NCI-H2081 treated with DMSO at 0.1 percent for 48 hours (cell line): ENCODE results near the gene PRDM2.

Experiments
- DNase-seq: peaks from one replicate; lab custom pipeline; 2025; lab: John Stamatoyannopoulos, UW

Gene PRDM2

GRCh38 chr1:13790290-13791030 lies 90.5 kb downstream of the PRDM2 start:
- DNase-seq = no peak

DNA sequence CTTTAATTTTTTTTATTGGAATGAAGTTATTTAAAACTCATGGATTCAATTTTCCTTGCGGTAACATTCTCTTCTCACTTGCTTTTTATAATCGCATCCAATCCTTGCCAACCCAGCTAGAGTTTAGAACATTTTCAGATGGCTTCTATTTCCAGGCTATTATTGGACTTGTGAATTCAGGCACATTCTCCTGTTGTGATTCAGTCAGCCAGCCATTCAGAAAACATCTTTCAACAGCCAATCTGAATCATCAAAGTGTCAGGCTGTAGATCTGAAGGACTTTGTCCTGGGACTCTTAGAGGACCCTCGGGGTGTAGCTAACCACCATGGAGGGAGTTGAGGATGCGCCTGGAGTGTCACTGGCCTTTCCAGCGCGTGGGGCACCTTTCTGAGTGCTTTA lies 92.4 kb downstream of the PRDM2 start:
- DNase-seq = no peak

- DNase-seq = no peak
Observed at GRCh38 chr1:13793088-13793730, 93.2 kb downstream of the PRDM2 start.

DNA sequence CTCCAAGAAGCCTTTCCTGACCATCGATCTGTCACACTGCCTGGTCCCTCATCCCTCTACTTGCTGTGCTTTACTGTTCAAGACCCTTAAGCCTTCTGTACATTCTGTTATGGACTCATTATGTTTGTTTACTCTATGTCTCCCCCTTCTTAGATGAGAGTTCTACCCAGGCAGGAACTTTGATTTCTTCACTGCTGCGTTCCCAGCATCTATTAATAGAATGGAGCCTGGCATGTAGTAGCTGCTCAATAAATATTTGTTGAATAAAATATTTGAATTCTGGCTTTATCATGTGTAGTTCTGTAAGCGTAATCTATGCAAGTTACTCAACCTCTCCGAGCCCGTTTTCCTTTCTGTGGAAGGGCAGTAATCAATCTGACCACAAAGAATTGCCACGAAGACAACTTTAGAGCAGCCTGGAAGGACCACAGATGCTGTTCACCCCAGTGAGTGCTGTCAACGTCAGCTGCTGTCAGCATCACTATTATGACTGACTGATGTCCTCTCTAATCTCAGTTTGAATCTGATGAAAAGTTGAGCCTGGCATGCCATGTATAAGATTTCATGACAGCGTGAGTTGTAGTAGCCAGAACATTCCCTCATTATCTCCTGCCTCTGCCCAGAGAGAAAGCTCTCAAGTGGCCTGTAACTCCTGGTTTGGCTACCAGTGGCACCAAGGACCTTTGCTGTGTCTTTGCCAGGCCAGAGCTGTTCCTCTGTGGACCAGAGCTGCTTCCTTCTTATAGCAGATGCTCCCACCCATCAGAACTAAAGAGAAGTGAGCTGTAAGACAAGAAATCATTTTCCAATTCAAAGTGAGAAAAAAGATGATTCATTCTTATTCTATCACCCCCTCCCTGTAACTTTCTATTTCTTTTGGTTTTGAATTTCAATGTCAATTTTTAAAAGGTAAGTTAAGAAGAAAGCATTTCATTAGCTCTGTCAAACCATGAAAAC lies 94.5 kb downstream of the PRDM2 start:
- DNase-seq = no peak

GRCh38 chr1:13797397-13797796 lies 97.4 kb downstream of the PRDM2 start:
- DNase-seq = peak; percentile 5

DNA sequence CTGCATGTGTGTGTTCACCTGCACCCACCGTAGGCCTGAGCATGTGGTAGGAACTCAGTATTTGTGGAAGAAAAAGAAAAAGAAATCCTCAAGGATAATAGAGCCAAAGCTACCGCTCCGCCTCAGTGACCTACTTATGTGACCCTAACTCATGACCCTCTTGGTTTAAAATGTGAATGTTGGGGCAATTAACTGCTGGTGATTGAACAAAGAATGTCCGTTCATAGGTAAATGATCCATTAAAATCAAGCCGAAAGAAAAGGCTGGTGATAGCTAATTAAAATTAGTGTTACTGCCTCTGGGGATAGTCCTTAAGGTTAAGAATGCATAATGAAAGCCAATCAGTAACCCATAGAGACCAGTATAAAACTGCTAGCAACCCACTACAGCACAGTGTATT lies 98.1 kb downstream of the PRDM2 start:
- no peak for DNase-seq

GRCh38 chr1:13799502-13800283 lies 99.7 kb downstream of the PRDM2 start:
- no peak for DNase-seq

- no peak for DNase-seq
Observed at GRCh38 chr1:13801232-13801631, 101.2 kb downstream of the PRDM2 start.

GRCh38 chr1:13801655-13802486 lies 101.9 kb downstream of the PRDM2 start:
- DNase-seq = no peak

DNA sequence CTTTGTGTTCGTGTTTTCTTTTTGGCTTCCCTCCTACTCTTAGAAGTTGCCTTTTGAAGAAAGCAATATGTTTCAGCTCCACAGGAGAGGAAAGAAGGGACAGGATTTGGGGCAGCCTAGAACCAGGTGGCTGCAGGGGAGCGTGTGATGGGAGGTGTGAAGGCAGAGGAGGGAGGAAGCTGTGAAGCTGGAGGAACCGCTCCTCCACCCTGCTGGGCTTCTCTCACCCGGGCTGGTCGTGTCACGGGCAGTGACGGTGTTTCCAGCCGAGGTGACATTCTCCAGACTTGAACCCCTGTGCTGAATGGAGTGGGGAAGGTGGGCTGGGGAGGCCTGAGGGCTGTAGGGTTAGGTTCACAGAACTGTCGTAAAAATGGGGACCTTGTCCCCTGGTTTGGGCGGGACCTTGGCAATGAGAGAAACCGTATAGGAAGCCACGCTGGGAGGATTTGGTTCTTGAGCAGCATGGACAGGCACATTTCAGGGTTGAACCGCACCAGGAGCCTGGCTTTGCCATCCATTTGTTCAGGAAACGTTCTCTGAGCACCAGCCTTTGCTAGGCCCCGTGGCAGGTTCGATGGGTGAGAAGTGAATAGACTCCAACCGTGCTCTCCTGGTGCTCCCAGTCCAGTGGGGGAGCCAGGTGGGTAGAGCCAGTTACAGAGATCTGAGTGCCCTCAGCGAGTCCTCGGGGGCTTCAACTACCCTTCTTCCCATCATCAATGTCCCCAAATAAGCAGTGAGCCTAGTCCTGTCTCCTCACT lies 103.0 kb downstream of the PRDM2 start:
- DNase-seq = no peak

- no peak for DNase-seq
Observed at GRCh38 chr1:13803546-13804239, 103.7 kb downstream of the PRDM2 start.

GRCh38 chr1:13804240-13804633 lies 104.2 kb downstream of the PRDM2 start:
- no peak for DNase-seq

- DNase-seq = no peak
Observed at GRCh38 chr1:13805431-13805830, 105.4 kb downstream of the PRDM2 start.

DNA sequence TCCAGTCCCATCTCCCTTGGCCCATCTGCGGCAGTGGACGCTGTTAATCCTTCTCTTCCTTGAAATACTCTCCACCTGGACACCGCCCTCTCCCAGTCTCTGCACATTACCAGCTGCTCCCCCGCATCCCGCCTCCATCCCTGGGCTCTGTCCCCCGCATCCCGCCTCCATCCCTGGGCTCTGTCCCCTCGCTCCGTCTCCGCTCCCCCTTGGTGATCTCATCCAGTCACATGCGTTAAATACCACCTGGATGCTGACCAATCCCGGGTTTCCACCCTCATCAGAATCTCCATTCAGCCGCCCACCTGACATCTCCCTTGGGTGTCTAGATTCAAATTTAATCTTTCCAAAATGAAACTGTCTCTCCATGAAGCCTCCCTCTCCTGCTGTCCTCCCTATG lies 106.1 kb downstream of the PRDM2 start:
- DNase-seq = no peak

- DNase-seq = no peak
Observed at GRCh38 chr1:13807209-13807608, 107.2 kb downstream of the PRDM2 start.

- no peak for DNase-seq
Observed at GRCh38 chr1:13808729-13809131, 108.7 kb downstream of the PRDM2 start.

DNA sequence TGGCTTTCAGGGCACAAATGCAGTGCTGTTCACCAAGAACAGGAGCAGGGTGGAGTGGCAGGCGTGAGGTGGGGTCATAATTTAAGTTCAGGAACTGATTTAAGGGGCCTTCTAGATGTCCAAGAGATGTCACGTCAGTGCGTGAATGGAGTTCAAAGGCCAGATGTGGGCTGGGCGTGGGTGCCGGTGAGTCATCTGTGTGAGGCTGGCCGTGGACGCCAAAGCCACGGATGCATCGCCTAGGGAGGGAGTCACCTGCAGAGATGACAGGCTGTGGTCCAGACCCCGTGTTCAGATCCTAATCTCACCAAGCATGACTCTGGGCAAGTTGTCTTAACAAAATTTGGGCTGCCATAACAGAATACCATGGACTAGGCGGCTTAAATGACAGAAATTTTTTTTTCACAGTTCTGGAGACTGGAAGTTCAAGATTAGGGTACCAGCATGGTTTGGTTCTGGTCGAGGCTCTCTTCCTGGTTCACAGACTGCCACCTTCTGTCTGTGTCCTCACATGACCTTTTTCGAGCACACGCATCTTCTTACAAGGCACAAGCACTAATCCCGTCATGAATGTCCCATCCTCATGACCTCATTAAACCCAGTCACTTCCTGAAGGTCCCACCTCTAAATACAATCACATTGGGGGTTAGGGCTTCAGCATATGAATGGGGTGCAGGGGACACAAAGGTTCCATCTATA lies 109.6 kb downstream of the PRDM2 start:
- no peak for DNase-seq

DNA sequence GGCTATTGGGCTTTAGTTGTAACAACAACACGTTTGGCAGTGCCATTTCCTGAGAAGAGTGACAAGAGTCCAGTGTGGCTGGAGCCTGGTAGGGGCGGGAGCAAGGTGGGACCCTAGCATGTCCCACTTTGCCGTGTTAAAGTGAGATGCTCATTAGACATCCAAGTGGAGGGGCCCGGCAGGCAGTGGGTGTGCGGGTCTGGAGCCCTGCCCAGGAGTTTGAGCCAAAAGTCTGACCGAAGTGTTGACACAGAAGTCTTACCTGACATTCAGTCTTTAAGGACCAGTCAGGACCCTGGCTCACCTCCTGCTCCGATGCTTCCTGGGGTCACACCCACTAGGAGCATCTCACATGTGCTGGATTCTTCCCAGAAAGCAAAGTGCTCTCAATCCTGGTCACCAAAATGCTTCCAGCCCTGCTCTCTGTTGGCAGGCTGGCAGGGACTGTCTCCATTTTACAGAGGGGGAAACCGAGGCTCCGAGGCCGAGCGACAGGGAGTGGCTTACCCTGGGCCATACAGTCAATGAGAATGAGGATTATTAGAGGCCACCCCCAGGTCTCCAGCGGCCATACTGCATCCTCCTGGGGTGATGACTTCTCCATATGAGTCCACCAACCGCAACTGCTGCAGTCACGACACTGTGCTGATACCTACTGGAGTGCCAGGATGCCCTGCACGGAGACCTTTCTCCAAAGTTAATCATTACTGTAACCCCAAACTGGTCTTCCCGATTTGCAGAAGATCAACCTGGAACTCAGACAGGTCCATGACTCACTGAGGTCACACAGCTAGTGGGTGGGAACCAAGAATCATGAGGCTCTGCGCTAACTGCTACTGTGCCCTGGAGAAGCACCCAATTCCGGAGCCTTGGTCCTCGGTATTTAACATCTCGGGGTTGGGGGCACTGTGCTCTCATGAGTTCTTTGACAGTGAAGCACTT lies 112.7 kb downstream of the PRDM2 start:
- no peak for DNase-seq
